Coronary artery (tissue), 2 donors: ENCODE results near the gene SPINK2.

Source experiments
- DNase-seq: peaks from one replicate; pipeline ENCODE4 v3.0.0-alpha.2; 2017; ENCODE audit warnings: low spot score
- H3K27ac ChIP-seq, 2 donors: fragments of 200-600 bp; sonication (generic); one replicate each; pipeline ENCODE4 v1.5.1; 2016 to 2019
- H3K4me3 ChIP-seq: fragments of 200-600 bp; sonication (generic); 2 replicates; pipeline ENCODE4 v1.5.1; 2016; ENCODE audit warnings: mild to moderate bottlenecking, moderate library complexity
- TF ChIP-seq, protein P1 (sequence below): fragments of 200-600 bp; sonication (generic); IDR thresholded peaks from one replicate; pipeline ENCODE4 v1.5.1; 2019; ENCODE audit warnings: antibody characterized with exemption

Gene SPINK2

GRCh38 chr4:56788081-56788480, 33.4 kb downstream of the SPINK2 start:
- Histone ChIP-seq H3K27ac (no peak overlapping the region), H3K4me3 (no peak overlapping the region)
- TF ChIP-seq, protein P1, sequence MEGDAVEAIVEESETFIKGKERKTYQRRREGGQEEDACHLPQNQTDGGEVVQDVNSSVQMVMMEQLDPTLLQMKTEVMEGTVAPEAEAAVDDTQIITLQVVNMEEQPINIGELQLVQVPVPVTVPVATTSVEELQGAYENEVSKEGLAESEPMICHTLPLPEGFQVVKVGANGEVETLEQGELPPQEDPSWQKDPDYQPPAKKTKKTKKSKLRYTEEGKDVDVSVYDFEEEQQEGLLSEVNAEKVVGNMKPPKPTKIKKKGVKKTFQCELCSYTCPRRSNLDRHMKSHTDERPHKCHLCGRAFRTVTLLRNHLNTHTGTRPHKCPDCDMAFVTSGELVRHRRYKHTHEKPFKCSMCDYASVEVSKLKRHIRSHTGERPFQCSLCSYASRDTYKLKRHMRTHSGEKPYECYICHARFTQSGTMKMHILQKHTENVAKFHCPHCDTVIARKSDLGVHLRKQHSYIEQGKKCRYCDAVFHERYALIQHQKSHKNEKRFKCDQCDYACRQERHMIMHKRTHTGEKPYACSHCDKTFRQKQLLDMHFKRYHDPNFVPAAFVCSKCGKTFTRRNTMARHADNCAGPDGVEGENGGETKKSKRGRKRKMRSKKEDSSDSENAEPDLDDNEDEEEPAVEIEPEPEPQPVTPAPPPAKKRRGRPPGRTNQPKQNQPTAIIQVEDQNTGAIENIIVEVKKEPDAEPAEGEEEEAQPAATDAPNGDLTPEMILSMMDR = no peak
- DNase-seq = no peak

DNA sequence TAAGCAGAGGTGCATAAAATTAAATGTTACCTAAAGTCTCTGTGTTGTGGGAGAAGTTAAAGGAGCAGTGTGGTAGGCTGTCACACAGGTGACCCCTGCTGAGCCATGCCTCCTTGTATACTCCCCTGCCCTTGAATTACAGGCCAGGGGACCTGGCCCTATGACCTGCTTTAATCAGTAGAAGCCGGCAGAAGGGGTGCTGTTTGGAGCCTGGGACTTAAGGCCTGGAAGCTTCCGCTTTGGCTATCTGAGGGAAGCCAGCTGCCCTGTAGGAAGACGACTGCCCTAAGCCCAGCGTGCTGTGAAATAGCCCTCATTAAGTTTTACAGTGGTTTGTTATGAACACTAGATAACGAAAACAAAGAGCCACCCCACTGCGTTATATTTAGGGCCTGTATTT, 34.1 kb downstream of the SPINK2 start:
- no peak for DNase-seq

DNA sequence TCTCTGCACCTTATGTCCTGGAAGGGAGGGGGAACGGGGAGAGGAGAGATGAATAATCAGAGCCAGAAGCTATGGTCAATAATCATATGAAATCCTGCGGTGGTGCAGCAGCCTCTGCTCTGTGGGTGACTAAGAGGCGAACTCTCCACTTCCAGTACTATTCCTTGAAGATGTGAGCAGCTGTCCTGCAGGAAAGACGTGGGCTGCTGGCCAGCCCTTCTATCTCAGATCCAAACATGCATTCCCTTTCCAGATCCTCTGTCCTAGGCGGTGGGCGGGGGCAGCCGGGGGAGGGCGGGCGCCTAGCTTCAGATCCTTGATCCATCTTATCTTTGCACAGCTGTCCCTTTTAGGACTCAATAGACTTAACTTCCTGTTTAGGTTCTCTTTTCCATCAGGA, 34.5 kb downstream of the SPINK2 start:
- TF ChIP-seq, protein P1 = no peak
- no peak overlapping the region for H3K27ac ChIP-seq
- DNase-seq = no peak
- no peak overlapping the region for H3K4me3 ChIP-seq

More for the DNA sequence above, 34.1 kb downstream of the SPINK2 start:
- TF ChIP-seq, protein P1 = no peak
- no peak overlapping the region for H3K27ac ChIP-seq
- H3K4me3 ChIP-seq = no peak overlapping the region

DNA sequence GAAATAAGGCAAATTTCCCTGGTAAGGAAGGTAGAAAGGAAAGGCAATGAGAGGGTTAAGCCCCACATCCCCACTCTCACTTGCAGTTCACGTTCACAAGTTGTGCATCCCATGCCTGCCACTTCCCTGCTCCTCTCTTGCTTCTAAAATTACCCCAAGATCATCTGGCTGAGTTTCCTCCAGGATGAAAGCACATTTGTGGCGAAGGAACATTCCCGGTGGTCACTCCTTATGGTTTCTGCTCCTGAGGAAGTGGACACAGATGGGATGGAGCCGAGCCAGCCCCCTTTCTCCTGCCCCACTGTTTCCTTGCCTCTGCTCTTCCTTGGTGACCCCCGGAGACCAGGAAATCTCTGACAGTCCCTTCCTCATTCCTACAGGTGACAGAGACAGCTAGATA, 37.5 kb downstream of the SPINK2 start:
- DNase-seq = no peak
- H3K27ac ChIP-seq = no peak overlapping the region
- H3K4me3 ChIP-seq = no peak overlapping the region
- TF ChIP-seq, protein P1 = no peak

- H3K4me3 ChIP-seq = no peak overlapping the region
- TF ChIP-seq, protein P1 = no peak
- peak; percentile 35 for DNase-seq
- no peak overlapping the region for H3K27ac ChIP-seq
Observed at GRCh38 chr4:56782019-56782418, 39.5 kb downstream of the SPINK2 start.

- Histone ChIP-seq H3K27ac (no peak overlapping the region), H3K4me3 (no peak overlapping the region)
- TF ChIP-seq, protein P1 = no peak
- DNase-seq = no peak
Observed at GRCh38 chr4:56773346-56773745, 48.2 kb downstream of the SPINK2 start.

- H3K27ac ChIP-seq = no peak overlapping the region
- TF ChIP-seq, protein P1 = no peak
- DNase-seq = no peak
- no peak overlapping the region for H3K4me3 ChIP-seq
Observed at GRCh38 chr4:56772134-56772533, 49.4 kb downstream of the SPINK2 start.
